GM12878 (cell line): ENCODE results near the gene TPBGL. TPM values are rescaled to one million over a fixed set of nuclear protein-coding genes. Genes with fewer than 3 reads are reported as not detected.

Experiments used
- ATAC-seq: fragments of 200-7000 bp; cut with Tn5 transposase; 3 replicates; pipeline ENCODE4 v1.9.1; 2020; ENCODE audit warnings: mild to moderate bottlenecking, moderate library complexity
- BruUV-seq: library from RNA; stranded (reverse); fragments of 400-500 nt; replicated peaks from 2 replicates; lab custom pipeline; 2021; lab: Mats Ljungman, UMichigan
- CTCF ChIA-PET: fragments of 300-600 bp; sonication (Branson Sonifier 250); formaldehyde crosslinking; extraction: SDS; loops from one replicate; lab custom pipeline; 2021; ENCODE audit warnings: inconsistent platforms; lab: Yijun Ruan, JAX
- POLR2A ChIA-PET: fragments of 350-600 bp; formaldehyde crosslinking; extraction: SDS; loops from one replicate; lab custom pipeline; 2021; ENCODE audit warnings: inconsistent platforms; lab: Charles Lee
- RAD21 ChIA-PET: fragments of 300-600 bp; sonication (Branson Sonifier 250); formaldehyde crosslinking; loops from one replicate; lab custom pipeline; 2023; ENCODE audit warnings: antibody characterized with exemption; ENCODE audit not compliant: unreplicated experiment; lab: Charles Lee
- SMC1A ChIA-PET: fragments of 300-600 bp; sonication (Branson Sonifier 250); formaldehyde crosslinking; loops from one replicate; lab custom pipeline; 2023; ENCODE audit not compliant: unreplicated experiment, uncharacterized antibody; lab: Charles Lee
- DNase-seq: peaks from one replicate; pipeline ENCODE4 v3.0.0-alpha.2; 2011; ENCODE audit warnings: low read depth, low spot score
- FAIRE-seq: peaks from 3 replicates; lab custom pipeline; 2011; peaks lifted over from hg19 to GRCh38; lab: Jason Lieb, UNC
- H2AFZ ChIP-seq: 2 replicates; pipeline ENCODE4 v1.6.0; 2011; ENCODE audit warnings: low read depth, low read length, control low read depth; ENCODE audit not compliant: control insufficient read depth
- H3K27ac ChIP-seq: 2 replicates; pipeline ENCODE4 v1.5.1; 2011; ENCODE audit warnings: control low read depth; ENCODE audit not compliant: control insufficient read depth, insufficient read depth
- H3K27me3 ChIP-seq, 2 experiments: replicated peaks in 1 of 2; 2 replicates each; pipeline versions ENCODE4 v1.6.0 to v1.6.1; 2011; ENCODE audit warnings: low read length in 1 of 2; ENCODE audit not compliant: control insufficient read depth in 2 of 2, insufficient read depth in 2 of 2
- H3K36me3 ChIP-seq, 2 experiments: 2 replicates each; pipeline ENCODE4 v1.5.1; 2011; ENCODE audit warnings: low read length in 1 of 2; ENCODE audit not compliant: control insufficient read depth in 2 of 2, insufficient read depth in 2 of 2
- H3K4me1 ChIP-seq: 2 replicates; pipeline ENCODE4 v1.6.1; 2011; ENCODE audit warnings: mild to moderate bottlenecking, low read length, moderate library complexity, mixed read lengths; ENCODE audit not compliant: control insufficient read depth, insufficient read depth
- H3K4me2 ChIP-seq: 2 replicates; pipeline ENCODE4 v1.6.0; 2011; ENCODE audit warnings: control low read depth; ENCODE audit not compliant: control insufficient read depth, insufficient read depth
- H3K4me3 ChIP-seq: fragments of 200-600 bp; sonication (generic); 2 replicates; pipeline ENCODE4 v1.5.1; 2016
- H3K79me2 ChIP-seq: 2 replicates; pipeline ENCODE4 v1.6.0; 2011; ENCODE audit warnings: low read length; ENCODE audit not compliant: control insufficient read depth, insufficient read depth
- H3K9ac ChIP-seq: 2 replicates; pipeline ENCODE4 v1.8.0; 2011; ENCODE audit warnings: low read length, control low read depth, mixed read lengths; ENCODE audit not compliant: control insufficient read depth, insufficient read depth
- H3K9me3 ChIP-seq: replicated peaks from 3 replicates; pipeline ENCODE4 v1.5.1; 2011; ENCODE audit warnings: mild to moderate bottlenecking, low read length; ENCODE audit not compliant: control insufficient read depth, insufficient read depth
- H4K20me1 ChIP-seq: 2 replicates; pipeline ENCODE4 v1.6.0; 2011; ENCODE audit not compliant: control insufficient read depth, insufficient read depth
- ASH2L ChIP-seq: fragments of 300-600, 200-600 bp; sonication (generic); IDR thresholded peaks from 2 replicates; pipeline ENCODE4 v1.6.1; 2017; ENCODE audit warnings: low read depth, mild to moderate bottlenecking, borderline replicate concordance
- RB1 ChIP-seq: fragments of 450-650 bp; formaldehyde crosslinking; IDR thresholded peaks from 2 replicates; pipeline ENCODE4 v1.6.1; 2017; ENCODE audit warnings: mild to moderate bottlenecking, borderline replicate concordance
- SKIL ChIP-seq: fragments of 450-650 bp; IDR thresholded peaks from 2 replicates; pipeline ENCODE4 v1.6.1; 2017; ENCODE audit warnings: mild to moderate bottlenecking, low read depth, inconsistent platforms; ENCODE audit not compliant: poor library complexity, severe bottlenecking
- TCF3 ChIP-seq: IDR thresholded peaks from 2 replicates; pipeline ENCODE4 v1.6.1; 2012; ENCODE audit warnings: low read depth, mild to moderate bottlenecking, low read length, borderline replicate concordance; ENCODE audit not compliant: insufficient read depth
- TCF7 ChIP-seq: IDR thresholded peaks from 2 replicates; pipeline ENCODE4 v1.6.1; 2014; ENCODE audit warnings: antibody characterized with exemption, borderline replicate concordance
- WGBS: methylation state at CpG from one replicate; pipeline ENCODE4 v1.1.6; 2016; ENCODE audit warnings: low lambda C conversion rate; ENCODE audit not compliant: insufficient replicate concordance, insufficient coverage; ENCODE audit errors: missing lambda C conversion rate; 5-methylcytosine and 5-hydroxymethylcytosine counted together
- in situ Hi-C: fragments of 300-500 bp; cut with MboI; formaldehyde crosslinking; loops from 9 replicates; pipeline ENCODE4 v1.14.3; 2018; ENCODE audit warnings: mixed read lengths
- intact Hi-C: fragments of 100-400 bp; cut with micrococcal nuclease; formaldehyde crosslinking; loops from one replicate; pipeline ENCODE4 v1.14.2; 2022; ENCODE audit not compliant: unreplicated experiment
- polyA plus RNA-seq, 11 experiments: library from polyadenylated mRNA; depleted of rRNA in 4 of 11; unstranded in 6 of 11; stranded (reverse) in 5 of 11; fragments of >200 nt; fragmentation: Nextera tagmentation in 4 of 11; fragmentation: Illumina TruSeq in 1 of 11; extraction: Ambion mirVana in 4 of 11; extraction: Trizol in 1 of 11; gene quantifications; 1 replicate in 1 of 11; 2 replicates in 10 of 11; pipeline versions ENCODE4 v1.2.1 to v1.2.3, GENCODE V29; 2011 to 2016; ENCODE audit warnings: inconsistent platforms in 2 of 11, missing spikeins in 2 of 11, low read depth in 1 of 11
- total RNA-seq, 4 experiments: library from RNA; depleted of rRNA in 3 of 4; stranded (reverse); fragments of >200 nt in 3 of 4; fragmentation: Illumina TruSeq in 1 of 4; extraction: Trizol in 1 of 4; gene quantifications; 2 replicates each; pipeline versions ENCODE4 v1.2.1 to v1.2.3, GENCODE V29; 2013 to 2021

Gene TPBGL
- total and polyA plus RNA-seq, 10 of the 15 experiments (the other 5 are each of a cell fraction or from before 2014, with no cell fraction given) = not detected

- in situ Hi-C loops = no loop called here
- no peak overlapping the region for H3K4me3 ChIP-seq
- no peaks in the 10 kb centered on the region for H3K27me3 ChIP-seq
- BruUV-seq = no TSS peak
- DNase-seq = no peak
- ChIA-PET SMC1A (no interaction called here), POLR2A (no interaction called here), CTCF (interaction anchor here (4.2 to 16.9 kb wide), 2 partner anchors 56 to 100 kb away, joined by 36 to 406 read pairs; no protein-coding TSS in a partner anchor), RAD21 (interaction anchor here (1.2 to 1.7 kb wide), 2 partner anchors 98 to 99 kb away, joined by 3 read pairs; no protein-coding TSS in a partner anchor)
- H2AFZ ChIP-seq = no peak overlapping the region
- H3K4me2 ChIP-seq = no peak overlapping the region
- 38% methylated on average over 14 of the region's 16 CpGs for WGBS
- no peak overlapping the region for H3K9ac ChIP-seq
- TF ChIP-seq ASH2L (no peak), RB1 (no peak), SKIL (no peak), TCF3 (no peak), TCF7 (no peak)
- FAIRE-seq = no peak
- H4K20me1 ChIP-seq = no peaks in the 10 kb centered on the region
- H3K79me2 ChIP-seq = no peaks in the 10 kb centered on the region
- H3K9me3 ChIP-seq = no peaks in the 10 kb centered on the region
- H3K36me3 ChIP-seq = peaks cover 0 to 2% of the 10 kb centered on the region in 2 experiments; a peak in 2 of 4 replicates
- no peak overlapping the region for H3K27ac ChIP-seq
- no peak for ATAC-seq
- intact Hi-C loops = loop anchor here (5.0 kb wide), 1 partner anchor 249 kb away; no protein-coding TSS in a partner anchor
- no peaks in the 10 kb centered on the region for H3K4me1 ChIP-seq
These were observed 42.9 kb downstream of the TPBGL start for GRCh38 chr11:75283391-75283931.
